HL-60 (cell line): ENCODE results near the gene F2RL3.
"Not testable (repeated sequence)": the region's sequence is repeated elsewhere in the genome, so short reads cannot be mapped to it uniquely, and the experiment has no call there.

Experiments used
- DNase-seq, 2 experiments: peaks; one replicate each; pipeline ENCODE4 v3.0.0-alpha.2; 2010 to 2020; ENCODE audit warnings: low read depth in 1 of 2, low spot score in 1 of 2
- H3K27ac ChIP-seq: fragments of 250-450 bp; sonication (Bioruptor Pico); replicated peaks from 2 replicates; pipeline ENCODE4 v1.5.1; 2020; ENCODE audit warnings: mild to moderate bottlenecking, moderate library complexity
- H3K27me3 ChIP-seq: fragments of 250-450 bp; sonication (Bioruptor Pico); 2 replicates; pipeline ENCODE4 v1.5.1; 2021; ENCODE audit warnings: mild to moderate bottlenecking, moderate library complexity; ENCODE audit not compliant: insufficient read depth, poor library complexity, severe bottlenecking
- H3K4me3 ChIP-seq: replicated peaks from 2 replicates; pipeline ENCODE4 v1.5.1; 2011; ENCODE audit warnings: mild to moderate bottlenecking, control low read depth, low read length; ENCODE audit not compliant: insufficient read depth
- CTCF ChIP-seq: IDR thresholded peaks from one replicate; pipeline ENCODE4 v1.5.1; 2011; ENCODE audit warnings: low read length, control low read depth, inconsistent platforms; ENCODE audit not compliant: insufficient read depth
- GABPA ChIP-seq: IDR thresholded peaks from 2 replicates; pipeline ENCODE4 v1.6.1; 2012; ENCODE audit warnings: low read depth
- POLR2AphosphoS5 ChIP-seq: IDR thresholded peaks from 2 replicates; pipeline ENCODE4 v1.6.1; 2012; ENCODE audit warnings: low read depth
- REST ChIP-seq: IDR thresholded peaks from 2 replicates; pipeline ENCODE4 v1.6.1; 2012; ENCODE audit warnings: low read depth; ENCODE audit not compliant: insufficient replicate concordance
- SPI1 ChIP-seq: IDR thresholded peaks from 2 replicates; pipeline ENCODE4 v1.6.1; 2012; ENCODE audit warnings: low read depth, mild to moderate bottlenecking, borderline replicate concordance

Gene F2RL3

GRCh38 chr19:16874250-16874977 lies 14.4 kb upstream of the F2RL3 start:
- Histone ChIP-seq H3K4me3 (no peak overlapping the region), H3K27ac (no peak overlapping the region), H3K27me3 (no peaks in the 10 kb centered on the region)
- no peak for DNase-seq
- TF ChIP-seq REST (no peak), POLR2AphosphoS5 (no peak), GABPA (no peak), SPI1 (no peak)

- H3K4me3 ChIP-seq, DNase-seq, H3K27me3 ChIP-seq, H3K27ac ChIP-seq: not testable (repeated sequence)
Measured at GRCh38 chr19:16874978-16875299, 13.9 kb upstream of the F2RL3 start.

GRCh38 chr19:16875584-16876555 lies 12.9 kb upstream of the F2RL3 start:
- no peak for DNase-seq
- TF ChIP-seq SPI1 (no peak), CTCF (no peak), REST (no peak), POLR2AphosphoS5 (no peak), GABPA (no peak)
- Histone ChIP-seq H3K4me3 (no peak overlapping the region), H3K27ac (no peak overlapping the region), H3K27me3 (no peaks in the 10 kb centered on the region)

- H3K4me3 ChIP-seq, result no peak overlapping the region
Measured at GRCh38 chr19:16876904-16877361, 11.9 kb upstream of the F2RL3 start.

GRCh38 chr19:16877581-16877980 lies 11.2 kb upstream of the F2RL3 start:
- TF ChIP-seq GABPA (no peak), REST (no peak), POLR2AphosphoS5 (no peak), CTCF (no peak), SPI1 (no peak)
- Histone ChIP-seq H3K27ac (no peak overlapping the region), H3K27me3 (no peaks in the 10 kb centered on the region), H3K4me3 (no peak overlapping the region)
- no peak for DNase-seq

More at GRCh38 chr19:16876904-16877361, 11.9 kb upstream of the F2RL3 start:
- no peak for DNase-seq
- TF ChIP-seq POLR2AphosphoS5 (peak; percentile 61; the same call in 1 of the 2 replicates), GABPA (no peak)
- Histone ChIP-seq H3K27ac (no peak overlapping the region), H3K27me3 (no peaks in the 10 kb centered on the region)
